GM21619 (cell line): ENCODE results near the gene DCAF11.
"Not testable (repeated sequence)": the region's sequence is repeated elsewhere in the genome, so short reads cannot be mapped to it uniquely, and the experiment has no call there.

Experiments used
- ATAC-seq: cut with Tn5 transposase; IDR thresholded peaks from one replicate; pipeline ENCODE4 v1.9.1; 2021; ENCODE audit not compliant: unreplicated experiment

The DCAF11 gene

GRCh38 chr14:24095271-24096068 is 19.1 kb upstream of the DCAF11 start:
- ATAC-seq, result peak; percentile 55

GRCh38 chr14:24096545-24097181 is 17.9 kb upstream of the DCAF11 start:
- no peak for ATAC-seq

GRCh38 chr14:24098229-24098926 is 16.2 kb upstream of the DCAF11 start:
- ATAC-seq, result no peak

- ATAC-seq, result no peak
Measured at GRCh38 chr14:24098927-24099813, 15.4 kb upstream of the DCAF11 start.

GRCh38 chr14:24100197-24100981 is 14.2 kb upstream of the DCAF11 start:
- ATAC-seq, result no peak

- ATAC-seq, result no peak
Measured at GRCh38 chr14:24100982-24101494, 13.5 kb upstream of the DCAF11 start.

- no peak for ATAC-seq
Measured at GRCh38 chr14:24102357-24103048, 12.1 kb upstream of the DCAF11 start.

- no peak for ATAC-seq
Measured at GRCh38 chr14:24103451-24103850, 11.1 kb upstream of the DCAF11 start.

- ATAC-seq, result not testable (repeated sequence)
Measured at GRCh38 chr14:24105609-24106239, 8.9 kb upstream of the DCAF11 start.

- no peak for ATAC-seq
Measured at GRCh38 chr14:24106672-24107271, 7.8 kb upstream of the DCAF11 start.

- no peak for ATAC-seq
Measured at GRCh38 chr14:24108336-24108874, 6.2 kb upstream of the DCAF11 start.

- ATAC-seq, result no peak
Measured at GRCh38 chr14:24110060-24110459, 4.5 kb upstream of the DCAF11 start.

- no peak for ATAC-seq
Measured at GRCh38 chr14:24110523-24110922, 4.1 kb upstream of the DCAF11 start.

GRCh38 chr14:24113379-24113800 is 1.2 kb upstream of the DCAF11 start:
- ATAC-seq, result no peak

GRCh38 chr14:24113801-24114531 is 611 bp upstream of the DCAF11 start:
- ATAC-seq, result peak; percentile 30

- no peak for ATAC-seq
Measured at GRCh38 chr14:24115422-24116127, 998 bp downstream of the DCAF11 start.
